ENCODE data around the gene GTF2IRD1.
"Not testable (repeated sequence)": the region's sequence is repeated elsewhere in the genome, so short reads cannot be mapped to it uniquely, and the experiment has no call there.

Gene GTF2IRD1

DNA sequence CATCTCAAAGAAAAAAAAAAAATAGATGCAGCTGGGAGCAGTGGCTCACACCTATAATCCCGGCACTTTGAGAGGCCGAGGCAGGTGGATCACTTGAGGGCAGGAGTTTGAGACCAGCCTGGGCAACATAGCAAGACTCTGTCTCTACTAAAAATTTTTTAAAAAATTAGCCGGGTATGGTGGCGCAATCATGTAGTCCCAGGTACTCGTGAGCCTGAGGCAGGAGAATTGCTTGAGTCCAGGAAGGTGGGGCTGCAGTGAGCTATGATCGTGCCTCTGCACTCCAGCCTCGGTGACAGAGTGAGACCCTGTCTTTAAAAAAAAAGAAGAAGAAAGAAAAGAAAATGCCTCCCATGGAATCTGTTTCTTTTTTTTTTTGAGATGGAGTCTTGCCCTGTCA is 31.9 kb downstream of the GTF2IRD1 start:
- TF ChIP-seq ZNF274 (IDR thresholded peaks at IDR 0.05; ENCODE audit: low read depth, low read length) (no peak), YY1 (IDR thresholded peaks at IDR 0.05; ENCODE audit: insufficient read depth, insufficient read length) (no peak), SUZ12 (IDR thresholded peaks at IDR 0.05; ENCODE audit: extremely low read depth, insufficient read depth, insufficient read length) (no peak)
- Histone ChIP-seq H3K4me3 (ENCODE audit: insufficient read length, low read depth) (no peak overlapping the region), H3K27me3 (ENCODE audit: insufficient read depth, insufficient read length) (no peaks in the 10 kb centered on the region), H3K4me1 (ENCODE audit: insufficient read depth, insufficient read length) (peaks cover 8% of the 10 kb centered on the region), H3K36me3 (ENCODE audit: insufficient read depth, insufficient read length, low read length) (no peaks in the 10 kb centered on the region), H3K9ac (ENCODE audit: insufficient read length, low read depth) (no peak overlapping the region), H3K9me3 (ENCODE audit: insufficient read depth, low read length) (no peaks in the 10 kb centered on the region)
- DNase-seq (ENCODE audit: low read depth, low spot score), result no peak

DNA sequence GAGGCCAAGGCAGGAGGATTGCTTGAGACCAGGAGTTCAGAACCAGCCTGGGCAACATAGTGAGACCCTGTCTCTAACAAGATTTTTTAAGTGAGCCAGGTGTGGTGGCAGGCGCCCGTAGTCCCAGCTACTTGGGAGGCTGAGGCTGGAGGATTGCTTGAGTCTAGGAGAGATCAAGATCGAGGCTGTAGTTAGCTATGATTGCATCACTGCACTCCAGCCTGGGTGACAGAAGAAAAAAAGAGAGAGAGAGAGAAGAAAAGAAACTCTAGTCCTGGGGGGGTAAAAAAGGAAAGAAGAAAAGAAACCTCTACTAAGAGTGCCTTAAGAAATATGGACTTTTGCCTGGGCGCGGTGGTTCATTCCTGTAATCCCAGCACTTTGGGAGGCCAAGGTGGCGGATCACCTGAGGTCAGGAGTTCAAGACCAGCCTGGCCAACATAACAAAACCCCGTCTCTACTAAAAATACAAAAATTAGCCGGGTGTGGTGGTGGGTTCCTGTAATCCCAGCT is 34.9 kb downstream of the GTF2IRD1 start:
- not testable (repeated sequence) for H3K4me3 ChIP-seq (ENCODE audit: insufficient read length, low read depth); DNase-seq (ENCODE audit: low read depth, low spot score); H3K9me3 ChIP-seq (ENCODE audit: insufficient read depth, low read length)

GRCh38 chr7:74489997-74490945 is 36.6 kb downstream of the GTF2IRD1 start:
- TF ChIP-seq YY1 (IDR thresholded peaks at IDR 0.05; ENCODE audit: insufficient read depth, insufficient read length) (no peak), SUZ12 (IDR thresholded peaks at IDR 0.05; ENCODE audit: extremely low read depth, insufficient read depth, insufficient read length) (no peak), ZNF274 (IDR thresholded peaks at IDR 0.05; ENCODE audit: low read depth, low read length) (no peak)
- H3K27me3 ChIP-seq (ENCODE audit: insufficient read depth, insufficient read length), result no peaks in the 10 kb centered on the region
- peaks cover 7% of the 10 kb centered on the region for H3K4me1 ChIP-seq (ENCODE audit: insufficient read depth, insufficient read length)
- no peaks in the 10 kb centered on the region for H3K36me3 ChIP-seq (ENCODE audit: insufficient read depth, insufficient read length, low read length)
- H3K9ac ChIP-seq (ENCODE audit: insufficient read length, low read depth), result no peak overlapping the region
- no peaks in the 10 kb centered on the region for H3K9me3 ChIP-seq (ENCODE audit: insufficient read depth, low read length)
- DNase-seq (ENCODE audit: low read depth, low spot score), result no peak
- H3K4me3 ChIP-seq (ENCODE audit: insufficient read length, low read depth), result no peak overlapping the region

More for the DNA sequence above, 34.9 kb downstream of the GTF2IRD1 start:
- H3K9ac ChIP-seq (ENCODE audit: insufficient read length, low read depth); H3K27me3 ChIP-seq (ENCODE audit: insufficient read depth, insufficient read length); H3K36me3 ChIP-seq (ENCODE audit: insufficient read depth, insufficient read length, low read length); H3K4me1 ChIP-seq (ENCODE audit: insufficient read depth, insufficient read length): not testable (repeated sequence)

DNA sequence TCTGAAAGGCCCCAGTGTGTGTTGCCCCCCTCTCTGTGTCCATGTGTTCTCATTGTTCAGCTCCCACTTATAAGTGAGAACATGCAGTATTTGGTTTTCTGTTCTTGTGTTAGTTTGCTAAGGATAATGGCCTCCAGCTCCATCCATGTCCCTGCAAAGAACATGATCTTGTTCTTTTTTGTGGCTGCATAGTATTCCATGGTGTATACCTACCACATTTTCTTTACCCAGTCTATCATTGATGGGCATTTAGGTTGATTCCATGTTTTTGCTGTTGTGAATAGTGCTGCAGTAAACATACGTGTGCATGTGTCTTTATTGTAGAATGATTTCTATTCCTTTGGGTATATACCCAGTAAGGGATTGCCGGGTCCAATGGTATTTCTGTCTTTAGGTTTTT is 37.8 kb downstream of the GTF2IRD1 start:
- not testable (repeated sequence) for H3K36me3 ChIP-seq (ENCODE audit: insufficient read depth, insufficient read length, low read length); H3K9me3 ChIP-seq (ENCODE audit: insufficient read depth, low read length); H3K9ac ChIP-seq (ENCODE audit: insufficient read length, low read depth); DNase-seq (ENCODE audit: low read depth, low spot score); H3K27me3 ChIP-seq (ENCODE audit: insufficient read depth, insufficient read length); H3K4me3 ChIP-seq (ENCODE audit: insufficient read length, low read depth); H3K4me1 ChIP-seq (ENCODE audit: insufficient read depth, insufficient read length)

- H3K4me3 ChIP-seq (ENCODE audit: insufficient read length, low read depth), result no peak overlapping the region
- no peaks in the 10 kb centered on the region for H3K9me3 ChIP-seq (ENCODE audit: insufficient read depth, low read length)
- no peak overlapping the region for H3K9ac ChIP-seq (ENCODE audit: insufficient read length, low read depth)
- no peak for DNase-seq (ENCODE audit: low read depth, low spot score)
- H3K4me1 ChIP-seq (ENCODE audit: insufficient read depth, insufficient read length), result peaks cover 5% of the 10 kb centered on the region
- no peak for TF ChIP-seq ZNF274 (IDR thresholded peaks at IDR 0.05; ENCODE audit: low read depth, low read length)
- TF ChIP-seq SUZ12 (IDR thresholded peaks at IDR 0.05; ENCODE audit: extremely low read depth, insufficient read depth, insufficient read length), result no peak
- H3K27me3 ChIP-seq (ENCODE audit: insufficient read depth, insufficient read length), result no peaks in the 10 kb centered on the region
- no peaks in the 10 kb centered on the region for H3K36me3 ChIP-seq (ENCODE audit: insufficient read depth, insufficient read length, low read length)
These were observed 39.6 kb downstream of the GTF2IRD1 start for GRCh38 chr7:74493295-74493694.

GRCh38 chr7:74494076-74494548 is 40.4 kb downstream of the GTF2IRD1 start:
- H3K9ac ChIP-seq (ENCODE audit: insufficient read length, low read depth), result no peak overlapping the region
- no peaks in the 10 kb centered on the region for H3K9me3 ChIP-seq (ENCODE audit: insufficient read depth, low read length)
- no peak for TF ChIP-seq ZNF274 (IDR thresholded peaks at IDR 0.05; ENCODE audit: low read depth, low read length)
- TF ChIP-seq SUZ12 (IDR thresholded peaks at IDR 0.05; ENCODE audit: extremely low read depth, insufficient read depth, insufficient read length), result no peak
- TF ChIP-seq YY1 (IDR thresholded peaks at IDR 0.05; ENCODE audit: insufficient read depth, insufficient read length), result no peak
- no peak for DNase-seq (ENCODE audit: low read depth, low spot score)
- H3K36me3 ChIP-seq (ENCODE audit: insufficient read depth, insufficient read length, low read length), result no peaks in the 10 kb centered on the region
- H3K4me1 ChIP-seq (ENCODE audit: insufficient read depth, insufficient read length), result peaks cover 5% of the 10 kb centered on the region
- no peak overlapping the region for H3K4me3 ChIP-seq (ENCODE audit: insufficient read length, low read depth)
- H3K27me3 ChIP-seq (ENCODE audit: insufficient read depth, insufficient read length), result no peaks in the 10 kb centered on the region

- H3K9ac ChIP-seq (ENCODE audit: insufficient read length, low read depth), result no peak overlapping the region
- H3K4me1 ChIP-seq (ENCODE audit: insufficient read depth, insufficient read length), result peaks cover 5% of the 10 kb centered on the region
- H3K4me3 ChIP-seq (ENCODE audit: insufficient read length, low read depth), result no peak overlapping the region
- no peak for DNase-seq (ENCODE audit: low read depth, low spot score)
- no peaks in the 10 kb centered on the region for H3K9me3 ChIP-seq (ENCODE audit: insufficient read depth, low read length)
- H3K36me3 ChIP-seq (ENCODE audit: insufficient read depth, insufficient read length, low read length), result no peaks in the 10 kb centered on the region
- H3K27me3 ChIP-seq (ENCODE audit: insufficient read depth, insufficient read length), result no peaks in the 10 kb centered on the region
- TF ChIP-seq ZNF274 (IDR thresholded peaks at IDR 0.05; ENCODE audit: low read depth, low read length), result no peak
These were observed 41.7 kb downstream of the GTF2IRD1 start for GRCh38 chr7:74495112-74496086.
